Common myeloid progenitor, CD34-positive (primary cell): ENCODE measurements around the gene VANGL2.

Experiments used
- CTCF ChIA-PET: fragments of 350-600 bp; sonication (Branson Sonifier 250); formaldehyde crosslinking; loops from one replicate; lab custom pipeline; 2021; ENCODE audit warnings: antibody characterized with exemption; lab: Charles Lee
- POLR2A ChIA-PET: fragments of 350-600 bp; sonication (Branson Sonifier 250); formaldehyde crosslinking; loops from one replicate; lab custom pipeline; 2021; ENCODE audit warnings: antibody characterized with exemption; lab: Charles Lee
- DNase-seq, 3 donors: peaks; one replicate each; pipeline versions ENCODE4 v3.0.0 to v3.0.0-alpha.2; 2013
- H3K27ac ChIP-seq, 2 experiments: 1 replicate in 1 of 2; 2 replicates in 1 of 2; pipeline ENCODE4 v1.7.0; 2013; ENCODE audit warnings: inconsistent platforms in 2 of 2, low read length in 2 of 2, mild to moderate bottlenecking in 2 of 2, low read depth in 1 of 2, moderate library complexity in 1 of 2; ENCODE audit not compliant: severe bottlenecking in 2 of 2, insufficient read depth in 1 of 2, poor library complexity in 1 of 2
- H3K27me3 ChIP-seq, 5 experiments: replicated peaks in 2 of 5; 1 replicate in 3 of 5; 2 replicates in 2 of 5; pipeline versions ENCODE4 v1.6.1 to v1.7.0; 2013; ENCODE audit warnings: low read length in 4 of 5, mild to moderate bottlenecking in 2 of 5, moderate library complexity in 2 of 5, inconsistent platforms in 1 of 5; ENCODE audit not compliant: insufficient read depth in 5 of 5, control insufficient read depth in 4 of 5
- H3K36me3 ChIP-seq, 4 experiments: 1 replicate in 2 of 4; 2 replicates in 2 of 4; pipeline versions ENCODE4 v1.6.1 to v1.7.0; 2013; ENCODE audit warnings: low read length in 3 of 4, control low read depth in 1 of 4, mild to moderate bottlenecking in 1 of 4; ENCODE audit not compliant: control insufficient read depth in 4 of 4, insufficient read depth in 4 of 4
- H3K4me1 ChIP-seq, 4 experiments: 1 replicate in 3 of 4; 2 replicates in 1 of 4; pipeline versions ENCODE4 v1.6.1 to v1.7.1; 2013; ENCODE audit warnings: low read length in 3 of 4, mild to moderate bottlenecking in 3 of 4, control low read depth in 1 of 4, inconsistent platforms in 1 of 4, moderate library complexity in 1 of 4; ENCODE audit not compliant: control insufficient read depth in 4 of 4, insufficient read depth in 4 of 4; ENCODE audit errors: control extremely low read depth in 1 of 4
- H3K4me3 ChIP-seq, 7 experiments: 1 replicate in 4 of 7; 2 replicates in 3 of 7; pipeline versions ENCODE4 v1.5.1 to v1.7.0; 2013; ENCODE audit warnings: mild to moderate bottlenecking in 7 of 7, low read length in 6 of 7, moderate library complexity in 6 of 7, inconsistent platforms in 2 of 7, low read depth in 2 of 7, control low read depth in 1 of 7; ENCODE audit not compliant: insufficient read depth in 4 of 7, control insufficient read depth in 1 of 7; ENCODE audit errors: extremely low read depth in 1 of 7
- H3K9me3 ChIP-seq, 5 experiments: 1 replicate in 4 of 5; 2 replicates in 1 of 5; pipeline versions ENCODE4 v1.6.1 to v1.7.1; 2013; ENCODE audit warnings: low read length in 4 of 5, mild to moderate bottlenecking in 2 of 5, inconsistent platforms in 1 of 5, low read depth in 1 of 5, moderate library complexity in 1 of 5; ENCODE audit not compliant: control insufficient read depth in 4 of 5, insufficient read depth in 2 of 5; ENCODE audit errors: control extremely low read depth in 1 of 5
- WGBS: methylation state at CpG from one replicate; pipeline ENCODE4 v1.1.5; 2013; ENCODE audit not compliant: insufficient coverage; 5-methylcytosine and 5-hydroxymethylcytosine counted together

The VANGL2 gene

DNA sequence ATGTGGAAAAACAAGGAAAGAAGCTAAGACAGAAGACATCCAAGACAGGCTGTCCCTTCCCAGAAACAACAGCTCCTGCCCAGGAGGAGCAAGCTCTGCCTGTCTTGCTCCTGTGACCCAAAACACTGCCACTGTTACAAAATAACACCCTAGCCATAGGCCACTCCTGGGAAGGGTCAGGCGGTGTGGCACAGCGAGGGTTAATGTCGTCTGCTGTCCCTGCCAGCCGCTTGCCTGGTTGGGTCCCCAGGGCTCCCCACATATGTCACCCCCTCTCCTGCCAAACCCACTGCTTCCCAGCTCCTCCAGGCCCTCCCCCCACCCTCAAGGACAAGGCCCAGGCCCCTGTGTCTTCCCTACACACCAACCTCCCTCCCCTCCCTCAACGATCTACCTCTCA lies 37.4 kb upstream of the VANGL2 start:
- H3K27me3 ChIP-seq: no peaks in the 10 kb centered on the region
- H3K36me3 ChIP-seq: peaks cover 11 to 26% (median 24%) of the 10 kb centered on the region in 4 experiments
- 90% methylated on average over 4 of the region's 5 CpGs for WGBS
- no peaks in the 10 kb centered on the region for H3K9me3 ChIP-seq
- no peak overlapping the region for H3K4me3 ChIP-seq
- H3K27ac ChIP-seq: no peak overlapping the region
- POLR2A ChIA-PET: no interaction called here
- CTCF ChIA-PET: interaction anchor here (2.8 to 26.0 kb wide), 2 partner anchors 10 to 14 kb away, joined by 35 to 437 read pairs; no protein-coding TSS in a partner anchor
- DNase-seq: no peak
- H3K4me1 ChIP-seq: peaks cover 2 to 10% (median 6%) of the 10 kb centered on the region in 4 experiments

- Histone ChIP-seq H3K27me3 (no peaks in the 10 kb centered on the region), H3K4me3 (no peak overlapping the region), H3K4me1 (peaks cover 2 to 17% (median 13%) of the 10 kb centered on the region in 4 experiments), H3K9me3 (no peaks in the 10 kb centered on the region), H3K27ac (no peak overlapping the region), H3K36me3 (peaks cover 11 to 19% (median 17%) of the 10 kb centered on the region in 4 experiments)
- ChIA-PET CTCF (interaction anchor here (2.6 to 26.0 kb wide), 3 partner anchors 9 to 13 kb away, joined by 26 to 437 read pairs (median 35); no protein-coding TSS in a partner anchor), POLR2A (no interaction called here)
- 76% methylated on average over 7 of the region's 12 CpGs for WGBS
- DNase-seq: no peak
Measured at GRCh38 chr1:160363951-160364735, 36.2 kb upstream of the VANGL2 start.

- no peak overlapping the region for H3K4me3 ChIP-seq
- H3K27ac ChIP-seq: no peak overlapping the region
- H3K36me3 ChIP-seq: peaks cover 6 to 13% (median 8%) of the 10 kb centered on the region in 4 experiments
- H3K9me3 ChIP-seq: no peaks in the 10 kb centered on the region
- ChIA-PET POLR2A (no interaction called here), CTCF (interaction anchor here (1.1 to 26.0 kb wide), 3 partner anchors 10 to 14 kb away, joined by 3 to 437 read pairs (median 26); no protein-coding TSS in a partner anchor)
- WGBS: no CpG with 5 or more reads among the region's 1 CpG
- no peak for DNase-seq
- peaks cover 2 to 17% (median 13%) of the 10 kb centered on the region in 4 experiments for H3K4me1 ChIP-seq
- H3K27me3 ChIP-seq: no peaks in the 10 kb centered on the region
Measured at GRCh38 chr1:160365325-160365724, 35.0 kb upstream of the VANGL2 start.

DNA sequence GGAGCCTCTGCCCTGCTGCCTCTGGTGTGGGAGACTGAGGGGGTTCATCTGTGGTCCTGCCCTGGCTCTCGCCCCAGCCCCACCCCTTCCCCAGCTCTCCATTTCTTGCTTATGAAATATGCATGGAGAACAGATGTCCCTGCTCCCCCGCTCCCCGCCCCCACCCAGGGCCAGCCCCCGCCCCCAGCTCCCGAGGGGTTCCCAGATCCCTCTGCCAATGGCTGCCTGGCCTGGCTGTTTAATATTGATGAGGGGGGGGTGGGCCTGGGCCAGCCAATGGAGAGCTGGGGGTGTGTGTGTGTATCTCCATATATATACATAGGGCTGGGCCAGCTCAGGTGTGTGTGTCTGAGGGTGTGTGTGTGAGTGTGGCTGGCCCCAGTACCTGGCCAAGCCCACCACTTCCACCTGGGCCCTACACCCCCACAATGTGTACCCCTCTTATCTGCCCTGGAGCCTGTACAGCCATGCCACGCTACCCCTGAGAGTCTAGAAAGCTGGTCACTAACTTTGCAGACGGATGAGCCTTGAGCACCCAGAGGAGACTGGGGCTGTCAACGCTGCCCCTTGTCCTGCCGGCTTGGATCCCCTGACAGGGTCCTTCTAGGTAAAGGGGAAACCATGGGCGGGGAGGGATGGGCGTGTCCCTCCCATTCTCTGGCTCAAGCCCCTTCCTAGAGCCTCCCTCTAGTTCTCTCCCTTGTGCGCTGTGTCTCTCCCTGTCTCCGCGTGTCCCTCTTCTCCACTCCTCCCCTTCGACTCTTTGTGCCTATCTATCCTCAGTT lies 33.4 kb upstream of the VANGL2 start, which contains the start of gene NHLH1:
Gene NHLH1, plus strand, starts transcription at position 341 of the 785 bp plus-strand sequence. CDS start 3,661 bp downstream, outside the sequence.
- H3K4me3 ChIP-seq: no peak within 1 kb of the TSS
- DNase-seq: peak in 1 of 3 donors; percentile 1
- H3K4me1 ChIP-seq: peaks cover 2 to 17% (median 13%) of the 10 kb centered on the region in 4 experiments
- 99% methylated on average over 7 of the region's 15 CpGs for WGBS
- no peaks in the 10 kb centered on the region for H3K9me3 ChIP-seq
- H3K27me3 ChIP-seq: no peaks in the 10 kb centered on the region
- H3K36me3 ChIP-seq: no peaks in the 10 kb centered on the region
- ChIA-PET CTCF (interaction anchor here (0.9 to 26.0 kb wide), 6 partner anchors 10 to 281 kb away, joined by 4 to 437 read pairs (median 12); no protein-coding TSS in a partner anchor), POLR2A (no interaction called here)
- H3K27ac ChIP-seq: no peak within 1 kb of the TSS

- H3K36me3 ChIP-seq: no peaks in the 10 kb centered on the region
- POLR2A ChIA-PET: interaction anchor here (0.5 kb wide), 1 partner anchor 113 kb away, joined by 3 read pairs; no protein-coding TSS in a partner anchor
- WGBS: 36% methylated on average over 2 of the region's 4 CpGs
Measured at GRCh38 chr1:160367516-160367900, 32.9 kb upstream of the VANGL2 start.

DNA sequence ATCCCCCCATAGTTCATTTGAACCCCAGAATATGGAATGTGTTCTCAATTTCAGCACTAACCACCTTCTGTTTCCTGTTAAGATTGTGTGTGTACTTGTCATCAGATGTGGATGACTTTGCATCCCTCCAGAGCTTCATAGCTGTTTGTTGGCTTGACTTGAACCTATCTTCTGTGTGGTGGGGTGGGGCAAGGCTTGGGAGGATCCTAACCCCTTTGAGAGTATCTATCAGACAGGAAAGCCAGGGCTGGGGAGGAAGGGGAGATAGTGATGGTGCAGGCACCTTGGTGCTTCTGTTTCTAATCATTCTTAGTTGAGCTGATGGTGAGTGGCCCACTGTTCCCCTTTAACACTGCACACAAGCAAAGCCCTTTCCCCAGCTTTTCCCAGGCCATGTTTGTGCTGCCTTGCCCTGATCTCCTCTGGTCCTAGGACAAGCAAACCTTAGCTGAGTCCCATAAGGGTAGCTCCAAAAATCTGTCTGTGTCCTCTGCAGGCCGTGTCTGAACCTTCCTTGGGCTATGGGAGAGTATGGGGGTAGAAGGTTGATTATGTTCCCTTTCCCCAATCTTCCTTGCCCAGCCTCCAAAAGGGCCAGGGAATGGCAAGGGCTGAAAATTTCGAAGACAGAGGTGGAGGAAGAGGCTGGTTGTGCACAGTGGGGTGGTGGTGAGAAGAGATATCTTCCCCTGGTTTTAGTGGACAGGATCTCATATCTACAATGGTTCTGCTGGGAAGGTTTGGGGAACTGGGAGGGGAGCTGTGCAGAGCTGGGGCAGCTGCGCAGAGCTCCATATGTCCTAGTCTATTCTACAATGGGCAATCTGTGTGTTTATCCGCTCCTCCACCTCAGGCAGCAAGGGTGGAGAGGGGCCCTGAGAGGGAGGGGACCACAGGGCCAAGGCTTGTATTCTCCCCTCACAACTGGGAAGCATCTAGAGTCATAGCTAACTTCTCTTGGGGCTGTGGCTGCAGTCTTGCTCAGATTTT lies 32.1 kb upstream of the VANGL2 start:
- ChIA-PET CTCF (interaction anchor here (0.8 to 26.0 kb wide), 9 partner anchors 9 to 77 kb away, joined by 3 to 437 read pairs (median 6); no protein-coding TSS in a partner anchor), POLR2A (interaction anchor here (0.5 to 0.7 kb wide), 2 partner anchors 10 to 113 kb away, joined by 3 read pairs; no protein-coding TSS in a partner anchor)

More at GRCh38 chr1:160367516-160367900, 32.9 kb upstream of the VANGL2 start:
- H3K4me1 ChIP-seq: peaks cover 2 to 17% (median 13%) of the 10 kb centered on the region in 4 experiments
- DNase-seq: no peak
- no peak overlapping the region for H3K27ac ChIP-seq
- H3K9me3 ChIP-seq: no peaks in the 10 kb centered on the region
- CTCF ChIA-PET: interaction anchor here (1.2 to 26.0 kb wide), 7 partner anchors 10 to 76 kb away, joined by 3 to 437 read pairs (median 7); no protein-coding TSS in a partner anchor
- H3K27me3 ChIP-seq: no peaks in the 10 kb centered on the region
- no peak overlapping the region for H3K4me3 ChIP-seq

More for the DNA sequence above, 32.1 kb upstream of the VANGL2 start:
- Histone ChIP-seq H3K27ac (no peak overlapping the region), H3K27me3 (no peaks in the 10 kb centered on the region), H3K4me1 (peaks cover 2 to 17% (median 13%) of the 10 kb centered on the region in 4 experiments), H3K4me3 (no peak overlapping the region), H3K36me3 (no peaks in the 10 kb centered on the region), H3K9me3 (no peaks in the 10 kb centered on the region)
- DNase-seq: peak; percentile 52 to 94 (median 91)
- WGBS: 88% methylated on average over 1 of the region's 4 CpGs
